ENCODE measurements around the gene HLA-C. TPM values are rescaled to one million over a fixed set of nuclear protein-coding genes. Genes with fewer than 3 reads are reported as not detected.
"Not testable (repeated sequence)": the region's sequence is repeated elsewhere in the genome, so short reads cannot be mapped to it uniquely, and the experiment has no call there.

The HLA-C gene
- total RNA-seq, 4 donors from 2014 or later, result 200 to 1,614 (median 1,271) TPM

DNA sequence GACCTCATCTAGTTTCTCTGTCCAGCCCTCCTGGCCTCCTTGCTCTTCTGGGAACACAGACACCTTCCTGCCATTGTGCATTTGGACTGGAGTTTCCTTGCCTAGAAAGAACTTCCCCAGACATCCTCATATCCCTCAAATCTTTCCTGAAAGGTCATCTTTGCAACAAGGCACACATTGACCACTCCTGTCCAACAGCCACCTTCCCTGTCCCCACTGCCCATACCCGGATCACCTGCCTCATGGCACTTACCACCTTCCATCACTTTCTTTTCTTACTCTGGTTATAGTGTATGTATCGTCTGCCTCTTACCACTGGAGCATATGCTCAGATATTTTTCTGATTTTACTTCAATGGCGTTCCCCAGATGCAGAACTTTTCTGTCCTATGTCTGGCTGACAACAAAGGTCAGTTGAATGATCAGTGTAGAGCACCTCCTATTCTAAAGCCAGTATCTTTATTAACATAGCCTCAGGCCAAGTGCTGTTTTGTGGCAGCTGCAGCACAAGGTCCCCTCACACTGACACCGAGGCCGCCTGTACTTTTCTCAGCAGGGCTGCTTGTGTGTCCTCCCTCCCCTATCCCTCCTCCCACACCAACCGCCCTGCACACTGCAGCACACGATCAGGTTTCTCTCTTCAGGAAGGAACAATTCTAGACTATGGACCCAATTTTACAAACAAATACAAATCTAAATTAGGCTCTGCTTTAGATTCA lies 4.1 kb downstream of the HLA-C start:
- DNase-seq, result peak; percentile 56
- WGBS, 2 donors (ENCODE audit: low coverage in 1 of 2), result 43 to 46% methylated on average over 5 to 7 of the region's 7 CpGs
- peaks cover 0 to 15% (median 6%) of the 10 kb centered on the region in 4 donors for H3K4me1 ChIP-seq
- H3K36me3 ChIP-seq, result no peaks in the 10 kb centered on the region
- H3K9me3 ChIP-seq, result no peaks in the 10 kb centered on the region
- H3K4me3 ChIP-seq, result no peak overlapping the region
- H3K27me3 ChIP-seq, result no peaks in the 10 kb centered on the region
- in situ Hi-C loops (cut with MboI; ENCODE audit: low pct_ligation_motif_present in 1 of 4, low pct_unique_long_range_greater_than_20kb in 1 of 4, low sequenced_read_pairs in 3 of 4), result loop anchor here in 3 of 4 donors (5.0 to 10.0 kb wide), 2 partner anchors 53 to 84 kb away; no protein-coding TSS in a partner anchor
- TF ChIP-seq, protein P1, sequence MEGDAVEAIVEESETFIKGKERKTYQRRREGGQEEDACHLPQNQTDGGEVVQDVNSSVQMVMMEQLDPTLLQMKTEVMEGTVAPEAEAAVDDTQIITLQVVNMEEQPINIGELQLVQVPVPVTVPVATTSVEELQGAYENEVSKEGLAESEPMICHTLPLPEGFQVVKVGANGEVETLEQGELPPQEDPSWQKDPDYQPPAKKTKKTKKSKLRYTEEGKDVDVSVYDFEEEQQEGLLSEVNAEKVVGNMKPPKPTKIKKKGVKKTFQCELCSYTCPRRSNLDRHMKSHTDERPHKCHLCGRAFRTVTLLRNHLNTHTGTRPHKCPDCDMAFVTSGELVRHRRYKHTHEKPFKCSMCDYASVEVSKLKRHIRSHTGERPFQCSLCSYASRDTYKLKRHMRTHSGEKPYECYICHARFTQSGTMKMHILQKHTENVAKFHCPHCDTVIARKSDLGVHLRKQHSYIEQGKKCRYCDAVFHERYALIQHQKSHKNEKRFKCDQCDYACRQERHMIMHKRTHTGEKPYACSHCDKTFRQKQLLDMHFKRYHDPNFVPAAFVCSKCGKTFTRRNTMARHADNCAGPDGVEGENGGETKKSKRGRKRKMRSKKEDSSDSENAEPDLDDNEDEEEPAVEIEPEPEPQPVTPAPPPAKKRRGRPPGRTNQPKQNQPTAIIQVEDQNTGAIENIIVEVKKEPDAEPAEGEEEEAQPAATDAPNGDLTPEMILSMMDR (IDR thresholded peaks at IDR 0.05), result no peak
- TF ChIP-seq EP300 (IDR thresholded peaks at IDR 0.05; ENCODE audit: low read depth) (no peak), POLR2AphosphoS5 (IDR thresholded peaks at IDR 0.05) (peak in 1 of 3 donors; percentile 21), POLR2A (IDR thresholded peaks at IDR 0.05) (peak; percentile 48)
- H3K27ac ChIP-seq, result peak overlapping the region in 2 of 4 donors; percentile 44 to 46
- intact Hi-C loops (cut with DNase I; ENCODE audit: low total_unique reads), result no loop called here

DNA sequence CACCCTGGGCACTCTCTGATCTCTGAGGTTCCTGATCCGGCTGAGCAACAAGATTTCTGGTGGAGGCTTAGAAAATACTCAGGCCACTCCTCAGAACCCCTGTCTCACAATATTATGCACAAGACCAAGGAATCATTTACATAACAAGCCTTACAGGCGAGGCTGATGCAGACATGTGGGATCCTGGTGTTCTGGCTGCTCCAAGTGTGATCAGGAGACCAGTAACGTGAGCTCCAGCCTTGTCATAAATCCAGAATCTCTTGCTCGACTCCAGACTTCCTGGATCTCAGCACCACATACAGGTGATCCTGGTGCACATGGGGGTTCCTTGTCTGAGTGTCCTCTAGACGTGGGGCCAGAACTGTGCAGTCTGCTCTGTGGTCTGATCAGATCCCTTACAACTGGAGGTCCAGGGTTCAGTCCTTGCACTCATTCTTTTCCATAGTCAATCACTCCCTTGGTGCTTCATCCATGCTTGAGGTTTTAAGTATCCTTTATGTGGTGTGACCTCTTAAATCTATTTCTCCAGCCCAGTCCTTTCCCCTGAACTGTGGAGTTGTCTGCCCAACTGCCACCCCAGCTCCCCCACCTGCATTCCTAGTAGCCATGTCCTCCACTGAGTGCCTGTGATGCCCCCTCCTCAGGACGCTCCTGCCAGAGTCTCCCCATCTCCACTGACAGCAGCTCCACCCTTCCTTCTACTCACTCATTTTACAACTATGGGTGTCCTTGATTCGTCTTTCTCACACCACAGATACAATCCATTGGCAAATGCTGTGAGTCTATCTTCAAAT lies 5.1 kb downstream of the HLA-C start:
- no peaks in the 10 kb centered on the region for H3K36me3 ChIP-seq
- WGBS, 2 donors (ENCODE audit: low coverage in 1 of 2), result 57% methylated on average over 7 of the region's 7 CpGs; no CpG with 5 or more reads in 1 of the 2 donors

DNA sequence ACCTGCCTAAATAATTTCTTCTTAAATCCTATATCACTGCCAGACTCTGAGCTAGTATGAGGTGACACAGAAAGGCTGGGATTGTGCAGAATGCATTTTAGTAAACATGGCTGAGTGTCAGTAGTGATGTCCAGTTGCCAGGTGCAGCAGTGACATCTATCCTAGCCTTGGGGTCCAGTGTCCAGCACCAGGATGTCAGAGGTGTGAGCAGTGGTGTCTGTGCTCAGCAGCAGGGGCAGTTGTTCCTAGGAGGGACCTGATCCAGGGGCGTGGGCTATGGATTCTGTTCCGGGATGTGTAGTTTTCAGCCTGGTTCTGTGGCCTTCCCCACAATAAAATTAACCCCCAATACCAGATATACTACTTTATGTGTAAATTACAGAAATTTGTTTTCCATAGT lies 6.0 kb downstream of the HLA-C start:
- 70% methylated on average over 2 of the region's 2 CpGs; no CpG with 5 or more reads in 1 of the 2 donors for WGBS, 2 donors (ENCODE audit: low coverage in 1 of 2)
- TF ChIP-seq POLR2AphosphoS5 (IDR thresholded peaks at IDR 0.05) (no peak), POLR2A (IDR thresholded peaks at IDR 0.05) (no peak), EP300 (IDR thresholded peaks at IDR 0.05; ENCODE audit: low read depth) (no peak)
- TF ChIP-seq, protein P1 (IDR thresholded peaks at IDR 0.05), result no peak
- H3K36me3 ChIP-seq, result no peaks in the 10 kb centered on the region
- intact Hi-C loops (cut with DNase I; ENCODE audit: low total_unique reads), result no loop called here
- in situ Hi-C loops (cut with MboI; ENCODE audit: low pct_ligation_motif_present in 1 of 4, low pct_unique_long_range_greater_than_20kb in 1 of 4, low sequenced_read_pairs in 3 of 4), result loop anchor here in 3 of 4 donors (5.0 to 10.0 kb wide), 2 partner anchors 51 to 86 kb away; no protein-coding TSS in a partner anchor
- H3K4me3 ChIP-seq, result no peak overlapping the region
- no peak overlapping the region for H3K27ac ChIP-seq
- peaks cover 0 to 14% (median 6%) of the 10 kb centered on the region in 4 donors for H3K4me1 ChIP-seq
- H3K27me3 ChIP-seq, result no peaks in the 10 kb centered on the region
- DNase-seq, result no peak
- no peaks in the 10 kb centered on the region for H3K9me3 ChIP-seq

More for the DNA sequence above, 5.1 kb downstream of the HLA-C start:
- TF ChIP-seq, protein P1 (IDR thresholded peaks at IDR 0.05), result no peak
- TF ChIP-seq POLR2AphosphoS5 (IDR thresholded peaks at IDR 0.05), result no peak
- TF ChIP-seq EP300 (IDR thresholded peaks at IDR 0.05; ENCODE audit: low read depth), result no peak
- TF ChIP-seq POLR2A (IDR thresholded peaks at IDR 0.05), result no peak
- Histone ChIP-seq H3K27ac (no peak overlapping the region), H3K4me3 (no peak overlapping the region), H3K9me3 (no peaks in the 10 kb centered on the region), H3K4me1 (peaks cover 0 to 15% (median 6%) of the 10 kb centered on the region in 4 donors), H3K27me3 (no peaks in the 10 kb centered on the region)
- no peak for DNase-seq
- in situ Hi-C loops (cut with MboI; ENCODE audit: low pct_ligation_motif_present in 1 of 4, low pct_unique_long_range_greater_than_20kb in 1 of 4, low sequenced_read_pairs in 3 of 4), result loop anchor here in 3 of 4 donors (5.0 to 10.0 kb wide), 2 partner anchors 52 to 86 kb away; no protein-coding TSS in a partner anchor
- intact Hi-C loops (cut with DNase I; ENCODE audit: low total_unique reads), result no loop called here

DNA sequence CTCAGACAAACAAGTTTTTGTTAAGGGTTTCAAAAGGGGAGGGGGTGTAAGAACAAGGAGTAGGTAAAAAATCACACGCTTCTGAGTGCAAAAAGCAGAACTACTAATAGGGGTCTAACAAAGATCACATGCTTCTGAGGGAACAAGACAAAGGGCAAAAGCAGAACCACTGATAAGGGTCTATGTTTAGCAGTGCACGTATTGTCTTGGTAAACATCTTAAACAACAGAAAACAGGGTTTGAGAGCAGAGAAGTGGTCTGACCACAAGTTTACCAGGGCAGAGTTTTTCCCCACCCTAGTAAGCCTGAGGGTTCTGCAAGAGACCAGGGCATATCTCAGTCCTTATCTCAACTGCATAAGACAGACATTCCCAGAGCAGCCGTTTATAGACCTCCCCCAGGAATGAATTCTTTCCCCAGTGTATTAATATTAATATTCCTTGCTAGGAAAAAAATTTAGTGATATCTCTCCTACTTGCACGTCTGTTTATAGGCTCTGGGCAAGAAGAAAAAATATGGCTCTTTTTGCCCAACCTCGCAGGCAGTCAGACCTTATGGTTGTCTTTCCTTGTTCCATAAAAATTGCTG lies 8.5 kb downstream of the HLA-C start:
- WGBS, 2 donors (ENCODE audit: low coverage in 1 of 2), result 0 to 70% methylated on average over 1 to 5 of the region's 5 CpGs
- H3K27ac ChIP-seq; H3K4me3 ChIP-seq; DNase-seq; H3K36me3 ChIP-seq; intact Hi-C loops (cut with DNase I; ENCODE audit: low total_unique reads); H3K27me3 ChIP-seq; H3K4me1 ChIP-seq; H3K9me3 ChIP-seq: not testable (repeated sequence)
- in situ Hi-C loops (cut with MboI; ENCODE audit: low pct_ligation_motif_present in 1 of 4, low pct_unique_long_range_greater_than_20kb in 1 of 4, low sequenced_read_pairs in 3 of 4), result loop anchor here in 1 of 4 donors (10.0 kb wide), 1 partner anchor 49 kb away; no protein-coding TSS in a partner anchor

DNA sequence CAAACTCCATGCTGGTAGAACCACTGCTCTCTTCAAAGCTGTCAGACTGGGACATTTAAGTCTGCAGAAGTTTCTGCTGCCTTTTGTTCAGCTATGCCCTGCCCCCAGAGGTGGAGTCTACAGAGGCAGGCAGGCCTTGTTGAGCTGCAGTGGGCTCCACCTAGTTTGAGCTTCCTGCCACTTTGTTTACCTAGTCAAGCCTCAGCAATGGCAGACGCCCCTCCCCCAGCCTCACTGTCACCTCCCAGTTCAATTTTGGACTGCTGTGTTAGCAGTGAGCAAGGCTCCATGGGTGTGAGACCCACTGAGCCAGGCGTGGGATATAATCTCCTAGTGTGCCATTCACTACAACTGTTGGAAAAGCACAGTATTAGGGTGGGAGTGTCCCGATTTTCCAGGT lies 11.9 kb downstream of the HLA-C start:
- H3K27me3 ChIP-seq; H3K4me3 ChIP-seq; H3K4me1 ChIP-seq; intact Hi-C loops (cut with DNase I; ENCODE audit: low total_unique reads); DNase-seq; H3K27ac ChIP-seq; H3K36me3 ChIP-seq; H3K9me3 ChIP-seq: not testable (repeated sequence)
- in situ Hi-C loops (cut with MboI; ENCODE audit: low pct_ligation_motif_present in 1 of 4, low pct_unique_long_range_greater_than_20kb in 1 of 4, low sequenced_read_pairs in 3 of 4), result loop anchor here in 1 of 4 donors (10.0 kb wide), 1 partner anchor 45 kb away; no protein-coding TSS in a partner anchor
- WGBS, 2 donors (ENCODE audit: low coverage in 1 of 2), result 42% methylated on average over 3 of the region's 3 CpGs; no CpG with 5 or more reads in 1 of the 2 donors
